ENCODE results near the gene PAPPA2. TPM values are rescaled to one million over a fixed set of nuclear protein-coding genes. Genes with fewer than 3 reads are reported as not detected.

Gene PAPPA2
- total and polyA plus RNA-seq, 2 of the 8 experiments (the other 6 are each of a cell fraction or from before 2014, with no cell fraction given), result 0.08 to 0.88 TPM

- TF ChIP-seq RAD21 (IDR thresholded peaks at IDR 0.05 in 1 of 2, conservative IDR thresholded peaks at IDR 0.05 in 1 of 2; ENCODE audit: low read depth in 2 of 2, low read length in 2 of 2) (no peak), CBX8 (IDR thresholded peaks at IDR 0.05; ENCODE audit: borderline replicate concordance, low read depth, low read length) (no peak), YY1 (IDR thresholded peaks at IDR 0.05; ENCODE audit: low read depth, low read length) (no peak)
These were observed 386.3 kb downstream of the PAPPA2 start (continued) for GRCh38 chr1:176849281-176849680.
